ENCODE data around the gene STH. TPM values are rescaled to one million over a fixed set of nuclear protein-coding genes. Genes with fewer than 3 reads are reported as not detected.

Gene STH
- total and polyA plus RNA-seq, 9 of the 15 experiments (the other 6 are each of a cell fraction or from before 2014, with no cell fraction given), result not detected

DNA sequence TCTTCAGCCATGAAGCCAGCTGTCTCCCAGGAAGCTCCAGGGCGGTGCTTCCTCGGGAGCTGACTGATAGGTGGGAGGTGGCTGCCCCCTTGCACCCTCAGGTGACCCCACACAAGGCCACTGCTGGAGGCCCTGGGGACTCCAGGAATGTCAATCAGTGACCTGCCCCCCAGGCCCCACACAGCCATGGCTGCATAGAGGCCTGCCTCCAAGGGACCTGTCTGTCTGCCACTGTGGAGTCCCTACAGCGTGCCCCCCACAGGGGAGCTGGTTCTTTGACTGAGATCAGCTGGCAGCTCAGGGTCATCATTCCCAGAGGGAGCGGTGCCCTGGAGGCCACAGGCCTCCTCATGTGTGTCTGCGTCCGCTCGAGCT is 14.1 kb downstream of the STH start:
- POLR2A ChIA-PET, result interaction anchor here (0.9 to 1.3 kb wide), 2 partner anchors 18 to 22 kb away, joined by 5 read pairs; no protein-coding TSS in a partner anchor
- no peak overlapping the region for H3K27ac ChIP-seq (ENCODE audit: extremely low read depth, low read depth, low read length)
- ATAC-seq (no peak), DNase-seq (ENCODE audit: extremely low read depth in 1 of 4, low spot score in 3 of 4) (no peak), FAIRE-seq (no peak)
- H2AFZ ChIP-seq (ENCODE audit: low read depth, low read length), result no peak overlapping the region
- in situ Hi-C loops (cut with MboI) (no loop called here), intact Hi-C loops (cut with micrococcal nuclease) (no loop called here)
- H3K4me3 ChIP-seq, result no peak overlapping the region
- H3K4me2 ChIP-seq (ENCODE audit: insufficient read depth, low read length), result no peak overlapping the region
- H3K27me3 ChIP-seq (ENCODE audit: control insufficient read depth in 2 of 2, insufficient read depth in 2 of 2, low read length in 2 of 2), result peaks cover 3 to 34% of the 10 kb centered on the region in 2 experiments; a peak in 3 of 5 replicates
- no peaks in the 10 kb centered on the region for H3K9me1 ChIP-seq (ENCODE audit: control insufficient read depth, insufficient read depth, low read length)
- H3K9me3 ChIP-seq (replicated peaks; ENCODE audit: control insufficient read depth, insufficient read depth, low read depth, low read length), result no peaks in the 10 kb centered on the region
- no peaks in the 10 kb centered on the region for H3K36me3 ChIP-seq (ENCODE audit: control insufficient read depth, insufficient read depth, low read length)
- H3K4me1 ChIP-seq (replicated peaks in 1 of 2; ENCODE audit: control insufficient read depth in 2 of 2, insufficient read depth in 2 of 2, low read length in 2 of 2), result peaks cover 0 to 27% of the 10 kb centered on the region in 2 experiments; a peak in 4 of 5 replicates
- H4K20me1 ChIP-seq (replicated peaks; ENCODE audit: control insufficient read depth, insufficient read depth, low read length), result peaks cover 3% of the 10 kb centered on the region; the same call in 1 of the 2 replicates
- TF ChIP-seq HNRNPH1 (optimal IDR thresholded peaks at IDR 0.05; ENCODE audit: low read depth, low read length) (no peak), SAP30 (IDR thresholded peaks at IDR 0.05; ENCODE audit: borderline replicate concordance, insufficient read depth, low read depth, low read length, poor library complexity, severe bottlenecking) (no peak)
- peak overlapping the region in 1 of 2 experiments; percentile 21; a peak in 1 of 4 replicates for H3K9ac ChIP-seq (ENCODE audit: insufficient read depth in 1 of 2, low read depth in 2 of 2, low read length in 2 of 2)
- no TSS peak for BruUV-seq (replicated peaks)
- CTCF ChIA-PET (ENCODE audit: low intra/inter-chr PET ratio), result no interaction called here
- WGBS (ENCODE audit: insufficient coverage, low coverage, missing lambda C conversion rate), result 49% methylated on average over 6 of the region's 7 CpGs
- no peaks in the 10 kb centered on the region for H3K79me2 ChIP-seq (ENCODE audit: control insufficient read depth, insufficient read depth, low read length)

DNA sequence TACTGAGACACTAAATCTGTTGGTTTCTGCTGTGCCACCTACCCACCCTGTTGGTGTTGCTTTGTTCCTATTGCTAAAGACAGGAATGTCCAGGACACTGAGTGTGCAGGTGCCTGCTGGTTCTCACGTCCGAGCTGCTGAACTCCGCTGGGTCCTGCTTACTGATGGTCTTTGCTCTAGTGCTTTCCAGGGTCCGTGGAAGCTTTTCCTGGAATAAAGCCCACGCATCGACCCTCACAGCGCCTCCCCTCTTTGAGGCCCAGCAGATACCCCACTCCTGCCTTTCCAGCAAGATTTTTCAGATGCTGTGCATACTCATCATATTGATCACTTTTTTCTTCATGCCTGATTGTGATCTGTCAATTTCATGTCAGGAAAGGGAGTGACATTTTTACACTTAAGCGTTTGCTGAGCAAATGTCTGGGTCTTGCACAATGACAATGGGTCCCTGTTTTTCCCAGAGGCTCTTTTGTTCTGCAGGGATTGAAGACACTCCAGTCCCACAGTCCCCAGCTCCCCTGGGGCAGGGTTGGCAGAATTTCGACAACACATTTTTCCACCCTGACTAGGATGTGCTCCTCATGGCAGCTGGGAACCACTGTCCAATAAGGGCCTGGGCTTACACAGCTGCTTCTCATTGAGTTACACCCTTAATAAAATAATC is 14.6 kb downstream of the STH start:
- Histone ChIP-seq H3K27me3 (ENCODE audit: control insufficient read depth in 2 of 2, insufficient read depth in 2 of 2, low read length in 2 of 2) (peaks cover 3 to 34% of the 10 kb centered on the region in 2 experiments; a peak in 3 of 5 replicates), H3K4me2 (ENCODE audit: insufficient read depth, low read length) (no peak overlapping the region), H3K27ac (ENCODE audit: extremely low read depth, low read depth, low read length) (no peak overlapping the region), H3K79me2 (ENCODE audit: control insufficient read depth, insufficient read depth, low read length) (no peaks in the 10 kb centered on the region), H4K20me1 (replicated peaks; ENCODE audit: control insufficient read depth, insufficient read depth, low read length) (peaks cover 3% of the 10 kb centered on the region; the same call in 1 of the 2 replicates), H3K9me3 (replicated peaks; ENCODE audit: control insufficient read depth, insufficient read depth, low read depth, low read length) (no peaks in the 10 kb centered on the region), H3K9me1 (ENCODE audit: control insufficient read depth, insufficient read depth, low read length) (no peaks in the 10 kb centered on the region), H3K36me3 (ENCODE audit: control insufficient read depth, insufficient read depth, low read length) (no peaks in the 10 kb centered on the region), H3K9ac (ENCODE audit: insufficient read depth in 1 of 2, low read depth in 2 of 2, low read length in 2 of 2) (0 out of 4 replicates have a peak overlapping the region, but pooled peaks of 1 of the 2 experiments have one; percentile 21), H3K4me3 (no peak overlapping the region), H3K4me1 (replicated peaks in 1 of 2; ENCODE audit: control insufficient read depth in 2 of 2, insufficient read depth in 2 of 2, low read length in 2 of 2) (peaks cover 0 to 27% of the 10 kb centered on the region in 2 experiments; a peak in 4 of 5 replicates), H2AFZ (ENCODE audit: low read depth, low read length) (no peak overlapping the region)
- CTCF ChIA-PET (ENCODE audit: low intra/inter-chr PET ratio), result no interaction called here
- 27% methylated on average over 9 of the region's 9 CpGs for WGBS (ENCODE audit: insufficient coverage, low coverage, missing lambda C conversion rate)
- no TSS peak for BruUV-seq (replicated peaks)
- FAIRE-seq (no peak), ATAC-seq (no peak), DNase-seq (ENCODE audit: extremely low read depth in 1 of 4, low spot score in 3 of 4) (no peak)
- in situ Hi-C loops (cut with MboI), result no loop called here
- POLR2A ChIA-PET, result interaction anchor here (0.9 to 1.3 kb wide), 3 partner anchors 17 to 117 kb away, joined by 4 to 5 read pairs (median 5); no protein-coding TSS in a partner anchor
- intact Hi-C loops (cut with micrococcal nuclease), result no loop called here
- TF ChIP-seq ZNF764 (CRISPR knock-in tag; IDR thresholded peaks at IDR 0.05; ENCODE audit: low read depth) (no peak), SIN3A (IDR thresholded peaks at IDR 0.05; ENCODE audit: borderline replicate concordance in 2 of 2, control insufficient read depth in 1 of 2, low read depth in 2 of 2, low read length in 2 of 2) (no peak), ZNF174 (CRISPR knock-in tag; IDR thresholded peaks at IDR 0.05) (no peak), BRD9 (IDR thresholded peaks at IDR 0.05; ENCODE audit: low read depth, partially characterized antibody) (no peak), YY1 (IDR thresholded peaks at IDR 0.05; ENCODE audit: borderline replicate concordance in 1 of 3, control insufficient read depth in 1 of 3, extremely low read depth in 1 of 3, insufficient read depth in 3 of 3, insufficient read length in 1 of 3, insufficient replicate concordance in 2 of 3, low read depth in 1 of 3, low read length in 2 of 3) (no peak), HLTF (IDR thresholded peaks at IDR 0.05) (no peak), ZNF3 (CRISPR knock-in tag; IDR thresholded peaks at IDR 0.05) (no peak), TAF7 (tag; IDR thresholded peaks at IDR 0.05) (no peak), SAFB2 (IDR thresholded peaks at IDR 0.05; ENCODE audit: borderline replicate concordance, low read depth, low read length, severe bottlenecking) (no peak), POLR2AphosphoS5 (IDR thresholded peaks at IDR 0.05; ENCODE audit: control insufficient read depth, insufficient read depth, low read depth, low read length) (no peak), TSC22D4 (tag; IDR thresholded peaks at IDR 0.05) (no peak), ZNF324 (CRISPR knock-in tag; IDR thresholded peaks at IDR 0.05) (no peak), CTBP1 (IDR thresholded peaks at IDR 0.05; ENCODE audit: borderline replicate concordance) (no peak)

All from K562 (cell line).